ENCODE results near the gene TNFRSF8. TPM values are rescaled to one million over a fixed set of nuclear protein-coding genes. Genes with fewer than 3 reads are reported as not detected.

The TNFRSF8 gene
- polyA plus RNA-seq, 1 of the 3 experiments (the other 2 are of a cell fraction) = 0.07 TPM

- no peak overlapping the region for H3K27ac ChIP-seq (ENCODE audit: low read depth in 2 of 2, low read length in 1 of 2)
- H3K9ac ChIP-seq = no peak overlapping the region
- H2AFZ ChIP-seq (ENCODE audit: low read depth) = no peak overlapping the region
- no peak overlapping the region for H3K4me2 ChIP-seq
- no peaks in the 10 kb centered on the region for H4K20me1 ChIP-seq (ENCODE audit: insufficient read depth)
- no peaks in the 10 kb centered on the region for H3K9me2 ChIP-seq
- WGBS (ENCODE audit: low lambda C conversion rate) = 73% methylated on average over 7 of the region's 9 CpGs
- H3K36me3 ChIP-seq (replicated peaks in 1 of 2; ENCODE audit: control insufficient read depth in 1 of 2, insufficient read depth in 2 of 2, low read length in 1 of 2) = no peaks in the 10 kb centered on the region
- CTCF ChIA-PET = interaction anchor here (0.6 to 1.8 kb wide), 8 partner anchors 10 to 412 kb away, joined by 3 to 10 read pairs (median 3); no protein-coding TSS in a partner anchor
- H3K27me3 ChIP-seq (ENCODE audit: insufficient read depth) = no peaks in the 10 kb centered on the region
- H3K9me3 ChIP-seq = no peaks in the 10 kb centered on the region
- H3K4me3 ChIP-seq (ENCODE audit: low read depth in 2 of 2, low read length in 1 of 2) = no peak overlapping the region
- POLR2A ChIA-PET = no interaction called here
- DNase-seq = no peak
- TF ChIP-seq CTCF (IDR thresholded peaks at IDR 0.05) (no peak), ZBTB33 (IDR thresholded peaks at IDR 0.05; ENCODE audit: borderline replicate concordance, low read depth) (no peak), ELF1 (IDR thresholded peaks at IDR 0.05) (no peak), NFIC (IDR thresholded peaks at IDR 0.05; ENCODE audit: borderline replicate concordance) (no peak), MXI1 (IDR thresholded peaks at IDR 0.05; ENCODE audit: low read depth, low read length) (no peak), TEAD4 (IDR thresholded peaks at IDR 0.05; ENCODE audit: borderline replicate concordance, insufficient read depth) (no peak), RAD21 (IDR thresholded peaks at IDR 0.05; ENCODE audit: low read length) (no peak), REST (IDR thresholded peaks at IDR 0.05; ENCODE audit: low read depth, low read length) (no peak)
- no peaks in the 10 kb centered on the region for H3K4me1 ChIP-seq (ENCODE audit: control insufficient read depth in 1 of 2, insufficient read depth in 2 of 2, low read depth in 1 of 2, low read length in 1 of 2)
- H3K79me2 ChIP-seq (ENCODE audit: insufficient read depth) = no peaks in the 10 kb centered on the region
- H3F3A ChIP-seq (replicated peaks; ENCODE audit: insufficient read depth) = no peaks in the 10 kb centered on the region
These were observed 17.9 kb downstream of the TNFRSF8 start for GRCh38 chr1:12080773-12081556.
